Heart left ventricle (tissue), 16 donors: Measurements from ENCODE around the gene SPTB. TPM values are rescaled to one million over a fixed set of nuclear protein-coding genes. Genes with fewer than 3 reads are reported as not detected.
"Not testable (repeated sequence)": the region's sequence is repeated elsewhere in the genome, so short reads cannot be mapped to it uniquely, and the experiment has no call there.

ENCODE experiments used
- ATAC-seq, 4 donors: fragments of 200-7000 bp; cut with Tn5 transposase; one replicate each; pipeline ENCODE4 v1.9.1; 2020 to 2022; ENCODE audit warnings: moderate library complexity in 4 of 4, mild to moderate bottlenecking in 3 of 4, moderate number of reproducible peaks in 1 of 4
- DNase-seq, 5 donors: peaks; one replicate each; pipeline ENCODE4 v3.0.0-alpha.2; 2020
- H3K27ac ChIP-seq, 12 donors: fragments of 200-600 bp; sonication (generic) in 4 of 12; one replicate each; pipeline versions ENCODE4 v1.5.0 to v1.8.0; 2016 to 2022; ENCODE audit warnings: mild to moderate bottlenecking in 2 of 12
- H3K27me3 ChIP-seq, 9 donors: fragments of 200-600 bp; sonication (generic) in 2 of 9; one replicate each; pipeline versions ENCODE4 v1.5.1 to v1.8.0; 2016 to 2022; ENCODE audit warnings: mild to moderate bottlenecking in 3 of 9
- H3K36me3 ChIP-seq, 9 donors: fragments of 200-600 bp; sonication (generic) in 2 of 9; one replicate each; pipeline versions ENCODE4 v1.5.0 to v1.8.0; 2018 to 2022; ENCODE audit warnings: mild to moderate bottlenecking in 2 of 9
- H3K4me1 ChIP-seq, 12 donors: fragments of 200-600 bp; sonication (generic) in 4 of 12; one replicate each; pipeline versions ENCODE4 v1.5.0 to v1.8.0; 2016 to 2022; ENCODE audit warnings: mild to moderate bottlenecking in 3 of 12
- H3K4me3 ChIP-seq, 12 donors: fragments of 200-600 bp; sonication (generic) in 4 of 12; one replicate each; pipeline versions ENCODE4 v1.5.0 to v1.8.0; 2017 to 2022; ENCODE audit warnings: mild to moderate bottlenecking in 9 of 12, moderate library complexity in 4 of 12
- H3K9me3 ChIP-seq, 12 donors: fragments of 200-600 bp; sonication (generic) in 4 of 12; one replicate each; pipeline versions ENCODE4 v1.5.0 to v1.8.0; 2016 to 2022; ENCODE audit warnings: mild to moderate bottlenecking in 1 of 12
- POLR2A ChIP-seq, 2 donors: fragments of 450-650 bp; IDR thresholded peaks; one replicate each; pipeline ENCODE4 v1.6.1; 2017; ENCODE audit warnings: antibody characterized with exemption in 2 of 2, mild to moderate bottlenecking in 2 of 2, moderate library complexity in 2 of 2
- WGBS, 4 donors: extraction: QIAGEN DNeasy Blood & Tissue Kit in 2 of 4; methylation state at CpG; one replicate each; pipeline versions ENCODE4 v1.1.5 to v1.1.7; 2013 to 2018; 5-methylcytosine and 5-hydroxymethylcytosine counted together
- intact Hi-C, 10 donors: fragments of 100-400 bp; cut with DNase I; formaldehyde crosslinking; loops; one replicate each; pipeline versions ENCODE4 v1.11.1 to v1.14.2; 2022
- polyA plus RNA-seq, 2 donors: library from polyadenylated mRNA; stranded (reverse); fragments of 200-250 nt; gene quantifications; one replicate each; pipeline ENCODE4 v1.2.3, GENCODE V29; 2013
- total RNA-seq, 9 donors: library from RNA; depleted of rRNA in 2 of 9; stranded (reverse); fragments of >200 nt in 2 of 9; fragmentation: NEBNext Ultra II Directional in 3 of 9; extraction: Animal tissue kit (Norgen Biotek cat#: 25700) in 3 of 9; gene quantifications; one replicate each; pipeline versions ENCODE4 v1.1.0 to v1.2.4, GENCODE V29; 2016 to 2023
- TF ChIP-seq, protein P1 (sequence below), 12 donors: fragments of 200-600 bp; sonication (generic) in 4 of 12; IDR thresholded peaks; one replicate each; pipeline versions ENCODE4 v1.5.0 to v1.8.0; 2018 to 2022; ENCODE audit warnings: antibody characterized with exemption in 12 of 12, mild to moderate bottlenecking in 5 of 12
- donor health status: ischemic (EF 13 %, LVEDD 7.1; RV severe dilation, severe dysfunction).
- donor health status: healthy with polysubstance abuse.
- donor health status: DM: no; HTN: yes; CAD: no.
- donor health status: DM: no; HTN: no; CAD: no.
- donor health status: ischemic (EF 25% LVEDD 6.9; RV normal size, moderate dysfunction).
- donor health status: ischemic (EF 25% LVEDD 5.7; RV mildly dilated, moderate dysfunction).
- donor health status: healthy.
- donor health status: DM: yes; HTN: yes; CAD: no.
- donor health status: ischemic (EF 35%, LVEDD 5.7; RV mildly dilated, moderate dysfunction).
- donor health status: nonischemic (EF 11% LVEDD 7.7; RV severe dilation, severe dysfunction).
- donor health status: DM: yes; HTN: yes; CAD: no.
- donor health status: PGD.
- donor health status: ischemic (EF 29% LVEDD 5.4; RV normal size, mild dysfunction).
- donor health status: nonischemic (EF 23%, LVEDD 6.1; RV moderate dilation, normal function).

The SPTB gene
- total and polyA plus RNA-seq, 11 donors: 60.3 to 195 (median 92.6) TPM

DNA sequence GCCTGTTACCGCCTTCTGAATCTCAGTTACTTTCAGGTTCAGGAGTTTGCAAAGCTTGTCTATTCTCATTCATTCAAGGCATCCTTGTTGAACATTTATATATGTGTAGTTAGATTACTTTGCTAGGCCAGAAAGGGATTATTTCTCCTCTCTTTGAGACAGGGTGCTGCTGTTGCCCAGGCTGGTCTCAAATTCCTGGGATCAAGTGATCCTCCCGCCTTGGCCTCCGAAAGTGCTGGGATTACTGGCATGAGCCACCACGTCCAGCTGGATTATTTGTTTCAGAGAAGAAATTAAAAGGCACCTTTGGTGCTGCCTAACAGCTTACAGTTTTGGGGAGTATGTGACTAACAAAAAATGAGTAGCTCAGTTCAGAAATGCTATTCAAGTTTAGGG, 35.3 kb upstream of the SPTB start:
- ATAC-seq: no peak
- intact Hi-C loops: loop anchor here in 4 of 10 donors (2.0 to 10.0 kb wide), 2 partner anchors 70 to 72 kb away; partner anchors contain the start of gene FNTB (in 4 of the 4)
- Histone ChIP-seq H3K36me3 (no peaks in the 10 kb centered on the region), H3K27me3 (no peaks in the 10 kb centered on the region), H3K9me3 (no peaks in the 10 kb centered on the region), H3K4me1 (peaks cover 0 to 46% (median 32%) of the 10 kb centered on the region in 12 donors), H3K4me3 (peak overlapping the region; percentile 57 to 100 (median 83)), H3K27ac (peak overlapping the region in 11 of 12 donors; percentile 85 to 99 (median 92))
- no peak for DNase-seq
- WGBS, 4 donors: 26 to 35% (median 30%) methylated on average over 4 of the region's 4 CpGs
- TF ChIP-seq, protein P1, sequence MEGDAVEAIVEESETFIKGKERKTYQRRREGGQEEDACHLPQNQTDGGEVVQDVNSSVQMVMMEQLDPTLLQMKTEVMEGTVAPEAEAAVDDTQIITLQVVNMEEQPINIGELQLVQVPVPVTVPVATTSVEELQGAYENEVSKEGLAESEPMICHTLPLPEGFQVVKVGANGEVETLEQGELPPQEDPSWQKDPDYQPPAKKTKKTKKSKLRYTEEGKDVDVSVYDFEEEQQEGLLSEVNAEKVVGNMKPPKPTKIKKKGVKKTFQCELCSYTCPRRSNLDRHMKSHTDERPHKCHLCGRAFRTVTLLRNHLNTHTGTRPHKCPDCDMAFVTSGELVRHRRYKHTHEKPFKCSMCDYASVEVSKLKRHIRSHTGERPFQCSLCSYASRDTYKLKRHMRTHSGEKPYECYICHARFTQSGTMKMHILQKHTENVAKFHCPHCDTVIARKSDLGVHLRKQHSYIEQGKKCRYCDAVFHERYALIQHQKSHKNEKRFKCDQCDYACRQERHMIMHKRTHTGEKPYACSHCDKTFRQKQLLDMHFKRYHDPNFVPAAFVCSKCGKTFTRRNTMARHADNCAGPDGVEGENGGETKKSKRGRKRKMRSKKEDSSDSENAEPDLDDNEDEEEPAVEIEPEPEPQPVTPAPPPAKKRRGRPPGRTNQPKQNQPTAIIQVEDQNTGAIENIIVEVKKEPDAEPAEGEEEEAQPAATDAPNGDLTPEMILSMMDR (IDR thresholded peaks at IDR 0.05): no peak
- no peak for TF ChIP-seq POLR2A (IDR thresholded peaks at IDR 0.05)

GRCh38 chr14:64914237-64915028, 34.7 kb upstream of the SPTB start, which contains the start of gene CHURC1:
Gene CHURC1, plus strand, starts transcription at chr14:64914455. Its CDS starts 41 bp downstream, at chr14:64914496.
- Histone ChIP-seq H3K27me3 (no peaks in the 10 kb centered on the region), H3K36me3 (no peaks in the 10 kb centered on the region), H3K9me3 (no peaks in the 10 kb centered on the region), H3K4me1 (peaks cover 0 to 40% (median 27%) of the 10 kb centered on the region in 12 donors), H3K4me3 (peak within 1 kb of the TSS; percentile 57 to 100 (median 83)), H3K27ac (peak within 1 kb of the TSS; percentile 69 to 99 (median 92))
- peak in 1 of 2 donors; percentile 91 for TF ChIP-seq POLR2A (IDR thresholded peaks at IDR 0.05)
- TF ChIP-seq, protein P1 (IDR thresholded peaks at IDR 0.05): no peak
- WGBS, 4 donors: 0 to 1% (median 1%) methylated on average over 40 to 49 of the region's 49 CpGs
- ATAC-seq (peak; percentile 98 to 99 (median 98)), DNase-seq (peak; percentile 97 to 99 (median 98))
- intact Hi-C loops: loop anchor here in 5 of 10 donors (2.0 to 10.0 kb wide), 3 partner anchors 68 to 72 kb away; partner anchors contain the start of gene FNTB (in 4 of the 5)

DNA sequence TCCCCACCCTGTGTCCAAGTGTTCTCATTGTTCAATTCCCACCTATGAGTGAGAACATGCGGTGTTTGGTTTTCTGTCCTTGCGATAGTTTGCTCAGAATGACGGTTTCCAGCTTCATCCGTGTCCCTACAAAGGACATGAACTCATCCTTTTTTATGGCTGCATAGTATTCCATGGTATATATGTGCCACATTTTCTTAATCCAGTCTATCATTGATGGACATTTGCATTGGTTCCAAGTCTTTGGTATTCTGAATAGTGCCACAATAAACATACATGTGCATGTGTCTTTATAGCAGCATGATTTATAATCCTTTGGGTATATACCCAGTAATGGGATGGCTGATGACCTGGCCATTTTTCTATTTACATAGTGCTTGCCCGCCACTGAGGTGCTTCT, 33.8 kb upstream of the SPTB start:
- not testable (repeated sequence) for H3K36me3 ChIP-seq, H3K9me3 ChIP-seq, H3K27me3 ChIP-seq, ATAC-seq, DNase-seq
- H3K4me1 ChIP-seq: peaks cover 0 to 37% (median 24%) of the 10 kb centered on the region in 12 donors
- H3K27ac ChIP-seq: peak overlapping the region in 6 of 12 donors; percentile 85 to 98 (median 94)
- peak overlapping the region in 7 of 12 donors; percentile 68 to 100 (median 85) for H3K4me3 ChIP-seq
- intact Hi-C loops: loop anchor here in 4 of 10 donors (5.0 to 10.0 kb wide), 2 partner anchors 69 to 71 kb away; partner anchors contain the start of gene FNTB (in 3 of the 4)
- WGBS, 4 donors: 28 to 77% (median 63%) methylated on average over 4 to 5 of the region's 5 CpGs

GRCh38 chr14:64912261-64912660, 32.6 kb upstream of the SPTB start:
- H3K27me3 ChIP-seq: no peaks in the 10 kb centered on the region
- peak overlapping the region in 2 of 12 donors; percentile 5 to 13 for H3K27ac ChIP-seq
- WGBS, 4 donors: 0 to 90% (median 27%) methylated on average over 1 of the region's 1 CpG

More at GRCh38 chr14:64912261-64912660, 32.6 kb upstream of the SPTB start:
- no peaks in the 10 kb centered on the region for H3K9me3 ChIP-seq
- TF ChIP-seq POLR2A (IDR thresholded peaks at IDR 0.05): no peak
- TF ChIP-seq, protein P1 (IDR thresholded peaks at IDR 0.05): no peak
- no peaks in the 10 kb centered on the region for H3K36me3 ChIP-seq
- no peak for ATAC-seq
- DNase-seq: no peak
- intact Hi-C loops: loop anchor here in 4 of 10 donors (5.0 to 10.0 kb wide), 2 partner anchors 70 to 73 kb away; partner anchors contain the start of gene FNTB (in 3 of the 4)
- H3K4me3 ChIP-seq: no peak overlapping the region
- peaks cover 0 to 26% (median 16%) of the 10 kb centered on the region in 12 donors for H3K4me1 ChIP-seq
